GM19240 (cell line): ENCODE data around the gene SEPTIN1.
A peak's percentile ranks its signal among the peaks of the same experiment; 100 is the strongest.
"Not testable (repeated sequence)": the region's sequence is repeated elsewhere in the genome, so short reads cannot be mapped to it uniquely, and the experiment has no call there.

Experiments
- DNase-seq: peaks from one replicate; pipeline ENCODE4 v3.0.0; 2011; ENCODE audit warnings: low spot score; ENCODE audit not compliant: insufficient read length

SEPTIN1 gene

GRCh38 chr16:30401768-30402425 is 19.5 kb upstream of the SEPTIN1 start:
- DNase-seq: no peak

GRCh38 chr16:30399435-30400186 is 17.2 kb upstream of the SEPTIN1 start:
- no peak for DNase-seq

DNA sequence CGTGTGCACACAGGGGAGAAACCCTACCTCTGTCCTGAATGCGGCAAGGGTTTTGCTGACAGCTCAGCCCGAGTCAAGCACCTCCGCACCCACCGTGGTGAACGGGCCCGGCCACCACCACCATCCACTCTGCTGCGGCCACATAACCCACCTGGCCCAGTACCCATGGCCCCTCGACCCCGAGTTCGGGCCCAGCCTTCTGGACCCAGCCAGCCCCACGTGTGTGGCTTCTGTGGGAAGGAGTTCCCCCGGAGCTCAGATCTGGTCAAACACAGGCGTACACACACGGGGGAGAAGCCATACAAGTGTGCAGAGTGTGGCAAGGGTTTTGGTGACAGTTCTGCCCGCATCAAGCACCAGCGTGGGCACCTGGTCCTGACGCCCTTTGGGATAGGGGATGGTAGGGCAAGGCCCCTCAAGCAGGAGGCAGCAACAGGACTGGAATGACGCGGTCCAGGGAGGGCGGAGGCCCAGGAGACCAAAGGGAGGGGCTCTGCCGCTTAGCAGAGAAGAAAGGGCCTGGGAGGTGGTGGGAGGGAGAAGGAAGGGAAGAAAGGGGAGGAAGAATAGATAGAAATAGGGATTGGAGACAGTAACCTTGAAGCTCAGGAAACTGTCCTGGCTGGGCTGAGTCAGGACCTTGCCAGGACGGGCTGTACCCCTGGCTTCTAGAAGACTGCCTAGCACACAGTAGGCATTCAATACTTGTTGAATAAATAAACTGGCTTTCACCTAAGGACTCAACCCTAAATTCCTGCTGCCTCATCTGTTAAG is 16.5 kb upstream of the SEPTIN1 start:
- no peak for DNase-seq

DNA sequence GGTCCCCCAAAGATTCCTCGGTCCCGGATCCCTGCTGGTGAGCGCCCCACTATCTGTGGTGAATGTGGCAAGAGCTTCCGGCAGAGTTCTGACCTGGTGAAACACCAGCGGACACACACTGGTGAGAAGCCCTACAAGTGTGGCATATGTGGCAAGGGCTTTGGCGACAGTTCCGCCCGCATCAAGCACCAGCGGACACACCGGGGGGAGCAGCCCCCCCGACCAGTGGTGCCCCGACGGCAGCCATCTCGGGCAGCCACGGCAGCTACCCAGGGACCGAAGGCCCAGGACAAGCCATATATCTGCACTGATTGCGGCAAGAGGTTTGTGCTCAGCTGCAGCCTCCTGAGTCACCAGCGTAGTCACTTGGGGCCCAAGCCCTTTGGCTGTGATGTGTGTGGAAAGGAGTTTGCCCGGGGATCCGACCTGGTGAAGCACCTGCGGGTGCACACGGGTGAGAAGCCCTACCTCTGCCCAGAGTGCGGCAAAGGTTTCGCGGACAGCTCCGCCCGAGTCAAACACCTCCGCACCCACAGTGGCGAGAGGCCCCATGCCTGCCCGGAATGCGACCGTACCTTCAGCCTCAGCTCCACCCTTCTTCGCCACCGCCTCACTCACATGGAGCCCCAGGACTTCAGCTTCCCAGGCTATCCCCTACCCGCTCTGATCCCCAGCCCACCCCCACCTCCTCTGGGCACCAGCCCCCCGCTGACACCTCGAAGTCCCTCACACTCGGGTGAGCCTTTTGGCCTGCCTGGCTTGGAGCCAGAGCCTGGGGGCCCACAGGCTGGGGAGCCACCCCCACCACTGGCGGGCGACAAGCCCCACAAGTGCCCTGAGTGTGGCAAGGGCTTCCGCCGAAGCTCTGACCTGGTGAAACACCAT is 15.7 kb upstream of the SEPTIN1 start:
- no peak for DNase-seq

GRCh38 chr16:30397056-30397455 is 14.7 kb upstream of the SEPTIN1 start:
- DNase-seq: no peak

DNA sequence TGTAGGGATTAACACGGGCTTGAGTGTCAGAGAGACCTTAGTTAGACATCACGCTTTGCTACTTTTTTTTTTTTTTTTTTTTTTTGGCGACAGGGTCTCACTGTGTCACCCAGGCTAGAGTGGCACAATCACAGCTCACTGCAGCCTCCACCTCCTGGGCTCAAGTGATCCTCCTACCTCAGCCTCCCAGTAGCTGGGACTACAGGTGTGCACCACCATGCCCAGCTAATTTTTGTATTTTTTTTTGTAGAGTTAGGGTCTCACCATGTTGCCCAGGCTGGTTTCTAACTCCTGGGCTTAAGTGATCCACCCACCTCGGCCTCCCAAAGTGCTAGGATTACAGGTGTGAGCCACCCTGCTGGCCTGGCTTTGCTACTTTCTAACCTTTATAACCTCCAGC is 14.3 kb upstream of the SEPTIN1 start:
- DNase-seq: not testable (repeated sequence)

DNA sequence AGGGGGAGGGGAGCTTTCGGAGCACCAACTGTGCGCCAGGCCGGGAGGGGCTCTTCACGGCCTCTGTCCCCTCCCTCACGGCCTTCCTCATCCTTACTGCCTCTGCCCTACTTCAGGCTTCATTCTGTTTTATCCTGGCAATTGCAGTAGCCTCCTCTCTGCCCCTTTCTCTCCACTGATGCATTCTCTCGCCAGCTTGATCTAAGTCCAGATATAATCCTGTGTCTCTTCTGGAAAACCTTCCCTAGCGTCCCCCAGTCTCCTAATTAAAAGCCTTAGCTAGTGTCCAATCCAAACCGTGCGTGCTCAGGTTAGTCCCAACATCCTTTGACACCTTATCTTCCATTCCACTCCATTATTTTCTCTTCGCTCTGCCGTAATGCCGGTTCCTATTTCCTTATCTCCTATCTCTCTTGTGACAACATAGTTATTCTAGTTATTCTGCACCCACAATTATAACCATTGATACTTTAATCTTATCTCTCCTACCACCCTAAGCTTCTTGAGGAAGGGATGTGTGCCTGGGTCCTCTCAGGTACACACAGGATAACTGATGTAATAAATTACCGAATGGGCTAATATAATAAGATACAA is 13.7 kb upstream of the SEPTIN1 start:
- no peak for DNase-seq

DNA sequence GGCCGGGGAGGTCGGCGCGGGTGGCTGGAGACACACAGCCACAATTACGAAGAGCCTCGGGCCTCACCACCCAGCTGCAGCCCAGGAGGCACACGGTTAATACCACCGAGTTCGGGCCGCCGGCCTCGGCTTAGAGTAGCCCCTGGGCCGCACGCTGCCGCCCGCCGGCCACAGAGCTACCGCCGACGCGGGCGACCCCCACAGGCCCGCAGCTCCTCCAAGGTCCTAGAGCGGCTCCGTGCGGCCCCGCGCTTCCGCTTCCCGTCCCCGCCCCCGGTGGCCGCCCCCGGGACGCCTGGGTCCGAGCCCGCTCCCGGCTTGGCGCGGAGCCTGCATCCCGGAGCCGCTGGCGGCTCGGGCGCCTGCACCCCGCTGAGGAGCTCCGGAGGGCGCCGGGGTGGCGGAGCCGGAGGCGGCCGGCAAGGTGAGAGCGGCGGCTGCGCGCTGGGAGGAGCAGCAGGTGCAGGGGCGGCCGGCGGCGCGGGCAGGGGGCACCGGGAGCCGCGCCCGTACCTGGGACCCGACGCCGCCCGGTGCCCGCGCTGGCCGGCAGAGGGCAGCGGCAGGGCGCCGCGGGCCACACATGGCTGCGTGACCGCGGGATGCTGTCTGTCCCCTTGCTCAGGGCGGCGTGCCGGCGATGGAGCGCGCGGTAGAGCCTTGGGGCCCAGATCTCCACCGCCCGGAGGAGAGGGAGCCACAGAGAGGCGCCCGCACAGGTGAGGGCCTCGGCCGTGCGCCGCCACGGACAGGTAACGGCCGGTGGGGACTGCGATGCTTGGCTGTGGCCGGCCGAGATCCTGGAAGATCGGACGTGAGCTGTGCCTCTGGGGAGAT is 13.0 kb upstream of the SEPTIN1 start, which contains the start of gene ZNF48:
Gene ZNF48, plus strand, starts transcription at position 266 of the 837 bp plus-strand sequence. Its CDS starts 375 bp downstream, at position 641.
- no peak for DNase-seq

GRCh38 chr16:30394592-30395154 is 12.3 kb upstream of the SEPTIN1 start:
- no peak for DNase-seq

GRCh38 chr16:30383521-30383920 is 1.2 kb upstream of the SEPTIN1 start:
- no peak for DNase-seq

- no peak for DNase-seq
Measured at GRCh38 chr16:30381291-30382041, 895 bp downstream of the SEPTIN1 start.

- DNase-seq: no peak
Measured at GRCh38 chr16:30380803-30381208, 1.6 kb downstream of the SEPTIN1 start.

GRCh38 chr16:30380072-30380802 is 2.1 kb downstream of the SEPTIN1 start:
- no peak for DNase-seq

- DNase-seq: no peak
Measured at GRCh38 chr16:30379158-30379783, 3.1 kb downstream of the SEPTIN1 start.

DNA sequence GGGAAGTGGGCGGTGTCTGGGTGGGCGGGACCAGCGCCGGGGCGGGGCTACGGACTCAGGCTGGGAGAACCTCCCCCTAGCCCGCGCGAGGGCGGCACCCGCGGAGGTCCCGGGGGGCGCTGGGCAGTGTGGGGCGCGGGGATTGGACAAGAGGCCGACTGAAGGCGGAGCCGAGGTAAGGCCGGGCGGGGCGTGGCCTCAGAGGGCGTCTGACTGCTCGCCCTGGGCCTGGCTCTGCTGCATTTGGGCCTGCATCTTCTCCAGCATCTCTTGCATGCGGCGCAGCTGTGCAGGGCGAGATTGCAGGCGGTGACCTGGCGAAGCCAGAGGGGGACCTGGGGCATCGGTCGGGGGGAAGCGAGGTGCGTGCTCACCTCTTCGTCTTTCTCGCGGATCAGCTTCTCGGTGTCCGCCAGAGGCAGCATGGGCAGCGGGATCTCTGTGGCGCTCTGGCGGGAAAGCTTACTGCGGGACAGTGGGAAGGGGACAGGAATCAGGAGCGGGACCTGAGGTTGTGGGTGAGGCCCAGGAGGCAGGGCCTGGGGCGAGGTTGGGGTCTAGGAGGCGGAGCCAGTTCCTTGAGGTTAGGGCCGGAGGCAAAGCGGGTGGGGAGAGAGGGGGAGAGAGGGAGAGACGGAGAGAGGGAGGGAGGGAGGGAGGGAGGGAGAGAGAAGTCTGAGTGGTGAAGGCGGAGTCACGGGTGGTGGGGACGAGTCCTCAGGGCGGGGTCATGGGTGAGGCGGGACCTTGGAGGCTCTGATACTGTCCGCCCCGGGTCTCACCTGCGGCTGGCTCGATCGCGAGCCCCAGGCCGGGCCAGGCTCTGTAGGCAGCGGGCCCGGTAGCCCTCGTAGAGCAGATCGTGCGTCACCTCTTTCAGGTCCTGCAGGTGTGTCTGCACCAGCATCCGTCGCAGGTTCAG is 3.9 kb downstream of the SEPTIN1 start:
- peak; percentile 88 for DNase-seq

DNA sequence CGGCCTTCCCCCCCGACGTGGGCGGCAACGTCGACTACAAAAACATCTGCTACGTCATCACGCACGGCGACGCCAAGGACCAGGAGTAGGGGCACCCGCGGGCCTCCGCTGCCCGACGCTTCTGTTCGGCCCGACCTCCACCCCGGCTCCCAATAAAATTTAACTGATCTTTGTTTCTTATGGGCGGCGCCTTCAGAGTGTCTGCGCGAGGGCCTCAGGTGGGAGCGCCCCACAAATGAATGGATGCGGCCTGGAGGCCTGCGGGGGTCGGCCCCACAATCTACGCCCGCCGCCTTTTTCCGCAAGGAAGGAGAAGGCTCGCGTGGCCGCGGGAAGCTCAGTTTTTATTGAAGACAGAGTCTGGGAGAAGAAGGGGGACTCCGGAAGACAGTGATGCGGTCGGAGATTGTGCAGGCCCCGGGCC is 4.5 kb downstream of the SEPTIN1 start:
- no peak for DNase-seq
